A549 (cell line): Measurements from ENCODE around the gene FER1L5. TPM values are rescaled to one million over a fixed set of nuclear protein-coding genes. Genes with fewer than 3 reads are reported as not detected.

ENCODE experiments used
- BCL3 ChIP-seq: fragments of >200 bp; sonication (Bioruptor Twin); formaldehyde crosslinking; IDR thresholded peaks from 3 replicates; pipeline ENCODE4 v1.6.1; 2016
- CBX2 ChIP-seq: fragments of 200-600 bp; sonication (generic); IDR thresholded peaks from 2 replicates; pipeline ENCODE4 v1.6.1; 2016; ENCODE audit warnings: low read depth, mild to moderate bottlenecking, borderline replicate concordance
- CBX8 ChIP-seq: fragments of 200-600 bp; sonication (generic); IDR thresholded peaks from 2 replicates; pipeline ENCODE4 v1.6.1; 2016
- CHD2 ChIP-seq: fragments of 150-350 bp; IDR thresholded peaks from 2 replicates; pipeline ENCODE4 v1.6.1; 2014; ENCODE audit warnings: low read length; ENCODE audit not compliant: partially characterized antibody
- CHD4 ChIP-seq: fragments of 200-600 bp; sonication (generic); IDR thresholded peaks from 2 replicates; pipeline ENCODE4 v1.6.1; 2016; ENCODE audit warnings: antibody characterized with exemption, mild to moderate bottlenecking, borderline replicate concordance
- EP300 ChIP-seq, 2 experiments: fragments of >200 bp; sonication (Bioruptor Twin); formaldehyde crosslinking; IDR thresholded peaks; 2 replicates in 1 of 2; 3 replicates in 1 of 2; pipeline ENCODE4 v1.6.1; 2016 to 2017
- FOSB ChIP-seq: fragments of 250-450 bp; sonication (Bioruptor Pico); IDR thresholded peaks from 2 replicates; pipeline ENCODE4 v1.5.0; 2020; ENCODE audit warnings: mild to moderate bottlenecking, moderate library complexity
- FOSL2 ChIP-seq, 2 experiments: fragments of 450-650 bp in 1 of 2; fragments of >200 bp in 1 of 2; sonication (Bioruptor Twin) in 1 of 2; formaldehyde crosslinking; IDR thresholded peaks; 2 replicates each; pipeline versions ENCODE4 v1.5.0 to v1.6.1; 2016 to 2020; ENCODE audit warnings: mild to moderate bottlenecking in 1 of 2, moderate library complexity in 1 of 2
- FOXS1 ChIP-seq: fragments of 250-450 bp; sonication (Bioruptor Pico); IDR thresholded peaks from 2 replicates; pipeline ENCODE4 v1.5.0; 2020; ENCODE audit warnings: mild to moderate bottlenecking, moderate library complexity
- GATA3 ChIP-seq: IDR thresholded peaks from 2 replicates; pipeline ENCODE4 v1.6.1; 2012; ENCODE audit warnings: borderline replicate concordance
- HDAC2 ChIP-seq: fragments of 200-600 bp; sonication (generic); IDR thresholded peaks from 2 replicates; pipeline ENCODE4 v1.6.1; 2016
- HOXA7 ChIP-seq: fragments of 250-450 bp; sonication (Bioruptor Pico); IDR thresholded peaks from 2 replicates; pipeline ENCODE4 v1.5.0; 2020; ENCODE audit warnings: mild to moderate bottlenecking, moderate library complexity
- HOXB13 ChIP-seq: fragments of 250-450 bp; sonication (Bioruptor Pico); IDR thresholded peaks from 2 replicates; pipeline ENCODE4 v1.5.0; 2020; ENCODE audit warnings: low read depth, mild to moderate bottlenecking, moderate library complexity
- HOXB5 ChIP-seq: fragments of 250-450 bp; sonication (Bioruptor Pico); IDR thresholded peaks from 2 replicates; pipeline ENCODE4 v1.5.0; 2020; ENCODE audit warnings: mild to moderate bottlenecking, moderate library complexity
- JUN ChIP-seq, 2 experiments: fragments of >200 bp; sonication (Bioruptor Twin); formaldehyde crosslinking; IDR thresholded peaks; 2 replicates in 1 of 2; 3 replicates in 1 of 2; pipeline ENCODE4 v1.6.1; 2016 to 2017
- JUNB ChIP-seq: fragments of >200 bp; sonication (Bioruptor Twin); formaldehyde crosslinking; IDR thresholded peaks from 2 replicates; pipeline ENCODE4 v1.6.1; 2016
- KDM1A ChIP-seq: fragments of 200-600 bp; sonication (generic); IDR thresholded peaks from 2 replicates; pipeline ENCODE4 v1.6.1; 2016; ENCODE audit warnings: low read depth, mild to moderate bottlenecking
- MAFK ChIP-seq: fragments of 450-650 bp; IDR thresholded peaks from 2 replicates; pipeline ENCODE4 v1.6.1; 2014; ENCODE audit not compliant: partially characterized antibody
- NFE2L2 ChIP-seq: fragments of 150-350 bp; conservative IDR thresholded peaks from 2 replicates; pipeline ENCODE4 v1.6.1; 2014; ENCODE audit warnings: low read length
- NPAS2 ChIP-seq: fragments of 250-450 bp; sonication (Bioruptor Pico); IDR thresholded peaks from 2 replicates; pipeline ENCODE4 v1.8.0; 2022; ENCODE audit warnings: mild to moderate bottlenecking, moderate library complexity, borderline replicate concordance
- NR3C1 ChIP-seq: fragments of >200 bp; sonication (Bioruptor Twin); formaldehyde crosslinking; IDR thresholded peaks from 3 replicates; pipeline ENCODE4 v1.6.1; 2017
- POLR2A ChIP-seq: IDR thresholded peaks from 2 replicates; pipeline ENCODE4 v1.6.1; 2012; ENCODE audit warnings: mild to moderate bottlenecking, low read length
- RARB ChIP-seq: fragments of 250-450 bp; sonication (Bioruptor Pico); IDR thresholded peaks from 2 replicates; pipeline ENCODE4 v1.8.0; 2021; ENCODE audit warnings: mild to moderate bottlenecking, moderate library complexity
- REST ChIP-seq: fragments of 200-600 bp; sonication (generic); IDR thresholded peaks from 2 replicates; pipeline ENCODE4 v1.6.1; 2016; ENCODE audit warnings: antibody characterized with exemption, mild to moderate bottlenecking, moderate library complexity
- RFX5 ChIP-seq: fragments of 450-650 bp; IDR thresholded peaks from 2 replicates; pipeline ENCODE4 v1.7.1; 2014; ENCODE audit warnings: antibody characterized with exemption, mild to moderate bottlenecking, moderate library complexity
- USF2 ChIP-seq: fragments of 450-650 bp; IDR thresholded peaks from 2 replicates; pipeline ENCODE4 v1.6.1; 2014; ENCODE audit warnings: antibody characterized with exemption
- ZC3H11A ChIP-seq: fragments of 450-650 bp; IDR thresholded peaks from 2 replicates; pipeline ENCODE4 v1.6.1; 2014; ENCODE audit warnings: antibody characterized with exemption, mild to moderate bottlenecking
- ZFP36 ChIP-seq: fragments of 450-650 bp; IDR thresholded peaks from 2 replicates; pipeline ENCODE4 v1.6.1; 2014; ENCODE audit warnings: borderline replicate concordance; ENCODE audit not compliant: partially characterized antibody
- ZNF302 ChIP-seq: fragments of 250-450 bp; sonication (Bioruptor Pico); IDR thresholded peaks from 2 replicates; pipeline ENCODE4 v1.9.0; 2021; ENCODE audit warnings: inconsistent platforms, mild to moderate bottlenecking, moderate library complexity
- polyA plus RNA-seq, 4 experiments: library from polyadenylated mRNA; depleted of rRNA in 3 of 4; stranded (reverse); fragments of >200 nt; fragmentation: RNase III in 1 of 4; extraction: RNeasy Plus Mini Kit Qiagen cat#74134 plus additional on column Dnase treatment in 1 of 4; gene quantifications; 2 replicates in 3 of 4; 3 replicates in 1 of 4; pipeline ENCODE4 v1.2.3, GENCODE V29; 2011 to 2017
- TF ChIP-seq, protein P1 (sequence below): fragments of 250-450 bp; sonication (Bioruptor Pico); IDR thresholded peaks from 2 replicates; pipeline ENCODE4 v1.5.0; 2020; ENCODE audit warnings: low read depth, mild to moderate bottlenecking, moderate library complexity
- TF ChIP-seq, protein P2 (sequence below): IDR thresholded peaks from 2 replicates; pipeline ENCODE4 v1.6.1; 2012
- TF ChIP-seq, protein P3 (sequence below): IDR thresholded peaks from 2 replicates; pipeline ENCODE4 v1.6.1; 2012; ENCODE audit warnings: low read depth, borderline replicate concordance
- TF ChIP-seq, protein P4 (sequence below): IDR thresholded peaks from 2 replicates; pipeline ENCODE4 v1.6.1; 2012

Gene FER1L5
- polyA plus RNA-seq, 2 of the 4 experiments (the other 2 are of a cell fraction): 0.01 TPM; not detected in 1

DNA sequence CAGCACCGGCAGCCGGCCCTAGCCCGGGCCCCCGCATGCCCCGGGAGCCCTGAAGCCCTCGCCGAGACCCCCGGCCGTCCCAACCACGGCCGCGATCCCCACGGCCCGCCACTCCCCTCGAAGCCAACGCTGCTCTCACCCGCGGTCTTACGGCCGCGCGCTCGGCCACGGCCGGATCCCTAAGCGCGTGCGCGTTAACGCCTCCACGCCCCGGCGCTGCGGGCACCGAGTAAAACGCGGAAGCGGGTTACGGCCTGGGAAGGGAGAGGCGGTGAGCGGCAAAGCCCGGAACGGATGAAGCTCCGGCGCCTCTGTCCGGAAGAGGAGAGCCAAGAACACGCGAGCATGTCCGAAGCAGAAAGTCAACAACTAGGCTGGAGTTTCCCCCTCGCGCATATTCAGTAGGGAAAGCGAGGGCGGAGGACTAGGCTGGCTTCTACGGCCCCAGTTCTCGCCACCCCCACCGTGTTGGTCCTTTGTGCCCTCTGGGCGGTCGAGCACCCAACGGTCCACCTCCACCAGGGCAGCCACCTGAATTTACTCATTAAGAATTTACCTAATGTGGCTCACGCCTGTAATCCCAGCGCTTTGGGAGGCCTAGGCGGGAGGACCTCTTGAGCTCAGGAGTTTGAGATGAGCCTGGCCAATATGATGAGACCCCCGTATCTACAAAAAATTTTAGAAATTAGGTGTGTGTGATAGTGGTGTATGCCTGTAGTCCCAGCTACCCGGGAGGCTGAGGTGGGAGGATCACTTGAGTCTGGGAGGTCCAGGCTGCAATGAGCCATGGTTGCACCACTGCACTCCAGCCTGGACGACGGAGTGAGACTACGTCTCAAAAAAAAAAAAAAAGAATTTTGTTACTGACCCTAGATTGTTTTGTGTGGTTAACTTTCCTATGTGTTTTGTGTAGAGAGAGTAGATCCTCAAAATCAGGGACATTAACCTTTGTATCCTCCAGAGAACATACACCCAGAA, 4.1 kb upstream of the FER1L5 start, which contains the start of gene KANSL3 (continued):
- TF ChIP-seq HDAC2: no peak
- TF ChIP-seq USF2: no peak
- TF ChIP-seq, protein P1, sequence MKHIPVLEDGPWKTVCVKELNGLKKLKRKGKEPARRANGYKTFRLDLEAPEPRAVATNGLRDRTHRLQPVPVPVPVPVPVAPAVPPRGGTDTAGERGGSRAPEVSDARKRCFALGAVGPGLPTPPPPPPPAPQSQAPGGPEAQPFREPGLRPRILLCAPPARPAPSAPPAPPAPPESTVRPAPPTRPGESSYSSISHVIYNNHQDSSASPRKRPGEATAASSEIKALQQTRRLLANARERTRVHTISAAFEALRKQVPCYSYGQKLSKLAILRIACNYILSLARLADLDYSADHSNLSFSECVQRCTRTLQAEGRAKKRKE: 0 out of 2 replicates have a peak, but pooled peaks have one; percentile 50
- TF ChIP-seq RARB: peak; percentile 39; the same call in 1 of the 2 replicates
- TF ChIP-seq ZC3H11A: no peak
- no peak for TF ChIP-seq REST
- TF ChIP-seq RFX5: peak; percentile 87
- TF ChIP-seq CHD4: no peak
- TF ChIP-seq KDM1A: no peak
- TF ChIP-seq JUN (IDR thresholded peaks at IDR 0.05): peak; percentile 90 to 98
- TF ChIP-seq EP300 (IDR thresholded peaks at IDR 0.05): 0 out of 5 replicates have a peak, but pooled peaks of 1 of the 2 experiments have one; percentile 37
- no peak; the same call in 1 of the 2 replicates for TF ChIP-seq HOXB13 (CRISPR knock-in tag)
- TF ChIP-seq FOSB: no peak
- no peak for TF ChIP-seq ZFP36
- no peak for TF ChIP-seq MAFK
- TF ChIP-seq, protein P2, sequence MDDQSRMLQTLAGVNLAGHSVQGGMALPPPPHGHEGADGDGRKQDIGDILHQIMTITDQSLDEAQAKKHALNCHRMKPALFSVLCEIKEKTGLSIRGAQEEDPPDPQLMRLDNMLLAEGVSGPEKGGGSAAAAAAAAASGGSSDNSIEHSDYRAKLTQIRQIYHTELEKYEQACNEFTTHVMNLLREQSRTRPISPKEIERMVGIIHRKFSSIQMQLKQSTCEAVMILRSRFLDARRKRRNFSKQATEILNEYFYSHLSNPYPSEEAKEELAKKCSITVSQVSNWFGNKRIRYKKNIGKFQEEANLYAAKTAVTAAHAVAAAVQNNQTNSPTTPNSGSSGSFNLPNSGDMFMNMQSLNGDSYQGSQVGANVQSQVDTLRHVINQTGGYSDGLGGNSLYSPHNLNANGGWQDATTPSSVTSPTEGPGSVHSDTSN: peak; percentile 76; the same call in 1 of the 2 replicates
- no peak for TF ChIP-seq HOXA7 (CRISPR knock-in tag)
- no peak for TF ChIP-seq CBX2
- TF ChIP-seq, protein P3, sequence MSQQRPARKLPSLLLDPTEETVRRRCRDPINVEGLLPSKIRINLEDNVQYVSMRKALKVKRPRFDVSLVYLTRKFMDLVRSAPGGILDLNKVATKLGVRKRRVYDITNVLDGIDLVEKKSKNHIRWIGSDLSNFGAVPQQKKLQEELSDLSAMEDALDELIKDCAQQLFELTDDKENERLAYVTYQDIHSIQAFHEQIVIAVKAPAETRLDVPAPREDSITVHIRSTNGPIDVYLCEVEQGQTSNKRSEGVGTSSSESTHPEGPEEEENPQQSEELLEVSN: peak; percentile 87; the same call in 1 of the 2 replicates
- peak; percentile 70; the same call in 1 of the 2 replicates for TF ChIP-seq GATA3
- peak; percentile 93 for TF ChIP-seq BCL3
- no peak for TF ChIP-seq NR3C1
- peak; percentile 66 for TF ChIP-seq CHD2
- 0 out of 2 replicates have a peak, but pooled peaks have one; percentile 3 for TF ChIP-seq NFE2L2
- TF ChIP-seq FOSL2 (IDR thresholded peaks at IDR 0.05): no peak
- peak; percentile 64 for TF ChIP-seq FOSL2 (CRISPR knock-in tag; IDR thresholded peaks at IDR 0.05)
- TF ChIP-seq FOXS1: 0 out of 2 replicates have a peak, but pooled peaks have one; percentile 67
- peak; percentile 80 for TF ChIP-seq POLR2A
- TF ChIP-seq, protein P4, sequence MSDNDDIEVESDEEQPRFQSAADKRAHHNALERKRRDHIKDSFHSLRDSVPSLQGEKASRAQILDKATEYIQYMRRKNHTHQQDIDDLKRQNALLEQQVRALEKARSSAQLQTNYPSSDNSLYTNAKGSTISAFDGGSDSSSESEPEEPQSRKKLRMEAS: peak; percentile 97
- TF ChIP-seq CBX8: no peak
- TF ChIP-seq NPAS2: 0 out of 2 replicates have a peak, but pooled peaks have one; percentile 13
- TF ChIP-seq HOXB5 (CRISPR knock-in tag): peak; percentile 89; the same call in 1 of the 2 replicates
- TF ChIP-seq ZNF302 (CRISPR knock-in tag): no peak
- TF ChIP-seq JUNB: no peak
